ENCODE measurements around the gene MORN4. TPM values are rescaled to one million over a fixed set of nuclear protein-coding genes. Genes with fewer than 3 reads are reported as not detected.
"Not testable (repeated sequence)": the region's sequence is repeated elsewhere in the genome, so short reads cannot be mapped to it uniquely, and the experiment has no call there.

Gene MORN4
- total RNA-seq, 2 donors from 2014 or later, result 1.1 to 6.0 TPM

GRCh38 chr10:97648562-97649404, 15.5 kb upstream of the MORN4 start:
- DNase-seq (ENCODE audit: low spot score in 2 of 2) (peak in 1 of 2 donors; percentile 37), ATAC-seq (peak; percentile 100)
- Mint-ChIP-seq H3K36me3 (peaks cover 0 to 6% of the 10 kb centered on the region in 2 donors), H3K27ac (peak overlapping the region; percentile 57 to 83), H3K9me3 (no peaks in the 10 kb centered on the region)

- H3K9me3 Mint-ChIP-seq, result no peaks in the 10 kb centered on the region
- no peak for DNase-seq (ENCODE audit: low spot score in 2 of 2)
- H3K27ac Mint-ChIP-seq, result no peak overlapping the region
- H3K36me3 Mint-ChIP-seq, result no peaks in the 10 kb centered on the region
- ATAC-seq, result no peak
Measured at GRCh38 chr10:97647556-97647955, 14.3 kb upstream of the MORN4 start.

DNA sequence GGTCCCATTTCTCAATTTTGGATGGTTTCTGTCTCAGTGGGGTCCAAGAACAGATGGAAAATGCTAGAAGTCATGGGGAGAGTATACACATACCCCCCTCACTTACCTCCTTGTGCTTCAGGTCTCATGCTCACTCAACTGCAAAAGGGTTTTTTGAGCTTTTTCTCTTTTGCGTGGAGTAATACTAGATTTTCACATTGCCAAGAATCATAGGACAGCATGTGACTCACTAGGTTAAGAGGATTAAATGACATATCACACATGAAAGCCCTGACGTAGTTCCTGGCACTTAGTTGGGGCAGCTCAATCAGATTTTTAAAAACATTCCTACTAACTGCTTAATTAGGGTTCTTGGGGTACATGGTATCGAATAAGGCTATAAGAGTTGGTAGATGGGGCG, 11.6 kb upstream of the MORN4 start:
- Mint-ChIP-seq H3K36me3 (peaks cover 0 to 5% of the 10 kb centered on the region in 2 donors), H3K9me3 (no peaks in the 10 kb centered on the region), H3K27ac (no peak overlapping the region)
- ATAC-seq (no peak), DNase-seq (ENCODE audit: low spot score in 2 of 2) (no peak)

DNA sequence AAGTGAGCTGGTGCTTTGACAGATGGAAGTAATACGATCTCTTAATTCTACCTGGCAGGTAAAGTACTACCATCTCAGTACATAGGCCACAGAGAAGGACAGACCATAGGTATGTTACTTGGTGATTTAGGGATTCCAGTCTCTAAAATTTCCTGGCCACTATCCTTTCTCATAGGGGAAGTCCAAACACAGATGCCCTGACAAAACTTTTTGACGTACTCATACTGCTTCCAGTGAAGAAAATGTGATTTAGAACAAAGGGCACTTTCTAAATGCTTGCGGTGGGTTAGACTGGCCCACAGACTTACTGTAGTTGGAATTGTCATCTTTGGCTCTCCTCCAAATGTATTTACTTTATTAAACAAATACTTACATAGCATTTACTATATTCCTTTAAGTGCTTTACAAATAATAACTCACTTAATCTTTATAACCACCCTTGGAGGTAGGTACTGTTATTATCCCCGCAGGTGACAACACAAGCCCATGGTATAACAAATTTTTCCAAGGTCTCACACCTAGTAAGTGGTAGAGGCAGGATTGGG, 10.2 kb upstream of the MORN4 start:
- H3K27ac Mint-ChIP-seq, result peak overlapping the region in 1 of 2 donors; percentile 49
- DNase-seq (ENCODE audit: low spot score in 2 of 2), result no peak
- ATAC-seq, result no peak
- peaks cover 0 to 5% of the 10 kb centered on the region in 2 donors for H3K36me3 Mint-ChIP-seq
- no peaks in the 10 kb centered on the region for H3K9me3 Mint-ChIP-seq

- H3K9me3 Mint-ChIP-seq; ATAC-seq; H3K36me3 Mint-ChIP-seq; DNase-seq (ENCODE audit: low spot score in 2 of 2): not testable (repeated sequence)
- peak overlapping the region in 1 of 2 donors; percentile 94 for H3K27ac Mint-ChIP-seq
Measured at GRCh38 chr10:97642471-97643159, 9.3 kb upstream of the MORN4 start.

- H3K27ac Mint-ChIP-seq, result peak overlapping the region; percentile 85 to 94
- ATAC-seq, result peak; percentile 1 to 2
- H3K36me3 Mint-ChIP-seq, result peaks cover 0 to 5% of the 10 kb centered on the region in 2 donors
- DNase-seq (ENCODE audit: low spot score in 2 of 2), result peak in 1 of 2 donors; percentile 57
- no peaks in the 10 kb centered on the region for H3K9me3 Mint-ChIP-seq
Measured at GRCh38 chr10:97640868-97641811, 7.8 kb upstream of the MORN4 start.

GRCh38 chr10:97640174-97640867, 7.0 kb upstream of the MORN4 start, which contains the start of gene PI4K2A:
TSS of gene PI4K2A (plus strand) at chr10:97640671. CDS start at chr10:97640743, 72 bp downstream.
- H3K27ac Mint-ChIP-seq, result peak within 1 kb of the TSS; percentile 85 to 94
- ATAC-seq (peak; percentile 98), DNase-seq (ENCODE audit: low spot score in 2 of 2) (peak; percentile 99)
- H3K36me3 Mint-ChIP-seq, result peaks cover 0 to 5% of the 10 kb centered on the region in 2 donors
- H3K9me3 Mint-ChIP-seq, result no peaks in the 10 kb centered on the region

GRCh38 chr10:97639090-97639489, 5.8 kb upstream of the MORN4 start:
- H3K9me3 Mint-ChIP-seq; DNase-seq (ENCODE audit: low spot score in 2 of 2); H3K36me3 Mint-ChIP-seq; ATAC-seq; H3K27ac Mint-ChIP-seq: not testable (repeated sequence)

DNA sequence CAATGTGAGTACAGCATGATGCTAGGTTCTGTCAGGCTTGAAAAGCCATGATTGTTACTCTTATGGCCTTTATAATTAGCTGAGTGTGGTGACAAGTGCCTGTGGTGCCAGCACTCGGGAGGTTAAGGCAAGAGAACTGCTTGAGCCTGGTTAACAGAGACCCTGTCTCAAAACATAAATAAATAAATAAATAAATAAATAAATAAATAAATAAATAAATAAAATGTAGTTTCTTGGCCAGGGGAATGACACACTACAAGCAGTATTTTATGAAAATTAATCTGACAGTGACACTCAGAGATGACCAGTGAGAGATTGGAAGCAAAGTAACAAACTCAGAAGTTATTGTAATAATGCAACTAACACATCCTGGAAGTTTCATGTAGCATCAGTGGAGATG, 2.3 kb upstream of the MORN4 start:
- no peak overlapping the region for H3K27ac Mint-ChIP-seq
- ATAC-seq (no peak), DNase-seq (ENCODE audit: low spot score in 2 of 2) (no peak)
- peaks cover 6% of the 10 kb centered on the region in 2 donors for H3K36me3 Mint-ChIP-seq
- H3K9me3 Mint-ChIP-seq, result no peaks in the 10 kb centered on the region

- DNase-seq (ENCODE audit: low spot score in 2 of 2), result peak in 1 of 2 donors; percentile 14
- peak; percentile 31 to 42 for ATAC-seq
- H3K9me3 Mint-ChIP-seq, result no peaks in the 10 kb centered on the region
- H3K36me3 Mint-ChIP-seq, result peaks cover 6% of the 10 kb centered on the region in 2 donors
- peak overlapping the region; percentile 87 to 96 for H3K27ac Mint-ChIP-seq
Measured at GRCh38 chr10:97633921-97634320, 621 bp upstream of the MORN4 start.

GRCh38 chr10:97631098-97631497, 2.2 kb downstream of the MORN4 start:
- no peak for DNase-seq (ENCODE audit: low spot score in 2 of 2)
- H3K9me3 Mint-ChIP-seq, result no peaks in the 10 kb centered on the region
- peaks cover 6% of the 10 kb centered on the region in 2 donors for H3K36me3 Mint-ChIP-seq
- no peak overlapping the region for H3K27ac Mint-ChIP-seq
- no peak for ATAC-seq

GRCh38 chr10:97629289-97629688, 4.0 kb downstream of the MORN4 start:
- no peak for DNase-seq (ENCODE audit: low spot score in 2 of 2)
- Mint-ChIP-seq H3K9me3 (no peaks in the 10 kb centered on the region), H3K36me3 (peaks cover 6% of the 10 kb centered on the region in 2 donors), H3K27ac (no peak overlapping the region)
- ATAC-seq, result no peak

- ATAC-seq (no peak), DNase-seq (ENCODE audit: low spot score in 2 of 2) (no peak)
- Mint-ChIP-seq H3K9me3 (no peaks in the 10 kb centered on the region), H3K27ac (no peak overlapping the region), H3K36me3 (peaks cover 3% of the 10 kb centered on the region in 2 donors)
Measured at GRCh38 chr10:97628228-97628627, 5.1 kb downstream of the MORN4 start.

DNA sequence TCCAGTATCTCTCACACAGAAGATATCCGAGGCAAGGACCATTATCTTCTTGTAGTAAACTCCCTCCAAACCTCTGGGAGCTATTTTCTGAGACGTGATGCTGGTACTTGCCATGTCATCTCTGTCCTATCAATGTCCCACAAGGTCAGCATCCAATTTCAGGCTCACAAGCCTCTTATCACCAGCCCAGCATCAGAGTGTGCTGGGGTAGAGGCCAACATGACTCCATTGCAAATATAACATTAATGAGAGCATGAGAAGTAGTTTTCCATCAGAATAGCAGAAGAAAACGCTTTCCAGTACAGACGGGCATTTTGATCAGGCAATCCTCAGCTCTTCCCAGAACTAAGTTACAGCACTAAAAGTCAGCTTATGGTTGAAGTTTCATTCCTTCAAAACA, 5.6 kb downstream of the MORN4 start:
- ATAC-seq (no peak), DNase-seq (ENCODE audit: low spot score in 2 of 2) (no peak)
- H3K36me3 Mint-ChIP-seq, result no peaks in the 10 kb centered on the region
- H3K9me3 Mint-ChIP-seq, result no peaks in the 10 kb centered on the region
- no peak overlapping the region for H3K27ac Mint-ChIP-seq

DNA sequence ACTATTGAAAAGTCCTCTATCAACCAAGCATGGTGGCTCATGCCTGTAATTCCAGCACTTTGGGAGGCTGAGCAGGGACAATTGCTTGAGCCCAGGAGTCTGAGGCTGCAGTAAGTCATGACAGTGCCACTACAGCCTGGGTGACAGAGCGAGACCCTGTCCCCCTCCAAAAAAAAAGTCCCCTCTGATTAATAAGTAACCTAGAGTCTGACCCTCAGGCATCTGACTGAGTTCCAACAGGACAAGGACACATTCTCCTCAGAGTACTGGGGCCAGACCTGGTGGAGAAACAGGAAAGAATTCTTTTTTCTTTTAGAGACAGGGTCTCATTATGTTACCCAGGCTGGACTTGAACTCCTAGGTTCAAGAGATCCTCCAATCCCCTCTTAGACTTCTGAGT, 10.0 kb downstream of the MORN4 start:
- ATAC-seq (no peak), DNase-seq (ENCODE audit: low spot score in 2 of 2) (no peak)
- no peaks in the 10 kb centered on the region for H3K36me3 Mint-ChIP-seq
- no peaks in the 10 kb centered on the region for H3K9me3 Mint-ChIP-seq
- no peak overlapping the region for H3K27ac Mint-ChIP-seq

GRCh38 chr10:97618733-97619132, 14.6 kb downstream of the MORN4 start:
- ATAC-seq (no peak), DNase-seq (ENCODE audit: low spot score in 2 of 2) (no peak)
- no peak overlapping the region for H3K27ac Mint-ChIP-seq
- H3K9me3 Mint-ChIP-seq, result no peaks in the 10 kb centered on the region
- no peaks in the 10 kb centered on the region for H3K36me3 Mint-ChIP-seq
